Mesenchymal stem cell (in vitro differentiated cells and primary cell): ENCODE results near the gene BUD31.
A peak's percentile ranks its signal among the peaks of the same experiment; 100 is the strongest.

Experiments
- DNase-seq: peaks from one replicate; pipeline ENCODE4 v3.0.0-alpha.2; 2013
- H2AFZ ChIP-seq: one replicate; pipeline ENCODE4 v1.6.1; 2013; ENCODE audit warnings: low read depth, mild to moderate bottlenecking, control low read depth, inconsistent platforms, low read length, moderate library complexity
- H2AK5ac ChIP-seq: 2 replicates; pipeline ENCODE4 v1.6.1; 2013; ENCODE audit warnings: low read length, moderate library complexity, mild to moderate bottlenecking, inconsistent platforms; ENCODE audit not compliant: severe bottlenecking
- H2BK120ac ChIP-seq: one replicate; pipeline ENCODE4 v1.6.1; 2013; ENCODE audit warnings: low read depth, mild to moderate bottlenecking, inconsistent platforms, low read length, moderate library complexity
- H2BK12ac ChIP-seq, 2 experiments: one replicate each; pipeline ENCODE4 v1.6.1; 2013; ENCODE audit warnings: inconsistent platforms in 2 of 2, low read length in 2 of 2, mild to moderate bottlenecking in 2 of 2, moderate library complexity in 2 of 2, control low read depth in 1 of 2
- H2BK15ac ChIP-seq: one replicate; pipeline ENCODE4 v1.6.1; 2013; ENCODE audit warnings: mild to moderate bottlenecking, low read depth, inconsistent platforms; ENCODE audit not compliant: poor library complexity, severe bottlenecking
- H2BK5ac ChIP-seq: 2 replicates; pipeline ENCODE4 v1.6.1; 2013; ENCODE audit warnings: low read depth, mild to moderate bottlenecking, low read length, control low read depth, inconsistent platforms; ENCODE audit not compliant: poor library complexity, severe bottlenecking
- H3K14ac ChIP-seq, 2 experiments: one replicate each; pipeline ENCODE4 v1.6.1; 2013; ENCODE audit warnings: inconsistent platforms in 2 of 2, low read length in 2 of 2, control low read depth in 1 of 2, mild to moderate bottlenecking in 1 of 2, moderate library complexity in 1 of 2
- H3K18ac ChIP-seq, 2 experiments: one replicate each; pipeline ENCODE4 v1.6.1; 2013; ENCODE audit warnings: inconsistent platforms in 2 of 2, low read length in 2 of 2, control low read depth in 1 of 2, low read depth in 1 of 2, mild to moderate bottlenecking in 1 of 2
- H3K23ac ChIP-seq, 2 experiments: one replicate each; pipeline ENCODE4 v1.6.1; 2013; ENCODE audit warnings: inconsistent platforms in 2 of 2, low read length in 2 of 2, mild to moderate bottlenecking in 2 of 2, moderate library complexity in 2 of 2, control low read depth in 1 of 2
- H3K27ac ChIP-seq: 2 replicates; pipeline ENCODE4 v1.5.1; 2013; ENCODE audit warnings: mild to moderate bottlenecking, moderate library complexity, low read length, control low read depth, inconsistent platforms; ENCODE audit not compliant: poor library complexity, severe bottlenecking
- H3K27me3 ChIP-seq, 2 experiments: 2 replicates each; pipeline versions ENCODE4 v1.6.1 to v1.7.0; 2013; ENCODE audit warnings: low read length in 2 of 2, mild to moderate bottlenecking in 2 of 2, moderate library complexity in 2 of 2, control low read depth in 1 of 2, inconsistent platforms in 1 of 2; ENCODE audit not compliant: control insufficient read depth in 1 of 2, insufficient read depth in 1 of 2
- H3K36me3 ChIP-seq, 2 experiments: 2 replicates each; pipeline versions ENCODE4 v1.6.1 to v1.7.0; 2013; ENCODE audit warnings: low read length in 2 of 2, control low read depth in 1 of 2, inconsistent platforms in 1 of 2, low read depth in 1 of 2, mild to moderate bottlenecking in 1 of 2; ENCODE audit not compliant: insufficient read depth in 2 of 2, control insufficient read depth in 1 of 2
- H3K4ac ChIP-seq, 2 experiments: one replicate each; pipeline ENCODE4 v1.6.1; 2013; ENCODE audit warnings: inconsistent platforms in 2 of 2, low read length in 2 of 2, mild to moderate bottlenecking in 2 of 2, moderate library complexity in 2 of 2, control low read depth in 1 of 2, low read depth in 1 of 2
- H3K4me1 ChIP-seq: 2 replicates; pipeline ENCODE4 v1.6.1; 2013; ENCODE audit warnings: low read depth, low read length, control low read depth; ENCODE audit not compliant: control insufficient read depth, insufficient read depth
- H3K4me2 ChIP-seq: 2 replicates; pipeline ENCODE4 v1.6.1; 2013; ENCODE audit warnings: low read length, mild to moderate bottlenecking, inconsistent platforms; ENCODE audit not compliant: poor library complexity, severe bottlenecking
- H3K4me3 ChIP-seq, 2 experiments: 2 replicates each; pipeline versions ENCODE4 v1.5.1 to v1.7.0; 2013; ENCODE audit warnings: low read length in 2 of 2, mild to moderate bottlenecking in 2 of 2, control low read depth in 1 of 2, low read depth in 1 of 2; ENCODE audit not compliant: insufficient read depth in 1 of 2
- H3K79me1 ChIP-seq: replicated peaks from 2 replicates; pipeline ENCODE4 v1.6.1; 2013; ENCODE audit warnings: mild to moderate bottlenecking, control low read depth, low read length, inconsistent platforms; ENCODE audit not compliant: poor library complexity, severe bottlenecking
- H3K9ac ChIP-seq: 2 replicates; pipeline ENCODE4 v1.7.0; 2013; ENCODE audit warnings: mild to moderate bottlenecking, low read length, moderate library complexity
- H3K9me3 ChIP-seq: 2 replicates; pipeline ENCODE4 v1.7.0; 2013; ENCODE audit warnings: mild to moderate bottlenecking, low read length; ENCODE audit not compliant: control insufficient read depth
- H4K8ac ChIP-seq: one replicate; pipeline ENCODE4 v1.6.1; 2013; ENCODE audit warnings: inconsistent platforms, mild to moderate bottlenecking, low read length, moderate library complexity
- H4K91ac ChIP-seq: one replicate; pipeline ENCODE4 v1.6.1; 2013; ENCODE audit warnings: mild to moderate bottlenecking, low read length, inconsistent platforms
- WGBS: methylation state at CpG from one replicate; pipeline ENCODE4 v1.1.7; 2013; ENCODE audit warnings: mixed read lengths; 5-methylcytosine and 5-hydroxymethylcytosine counted together

Gene BUD31

GRCh38 chr7:99453105-99453504 is 44.3 kb downstream of the BUD31 start:
- H2BK12ac ChIP-seq = no peak overlapping the region
- H3K9me3 ChIP-seq = no peaks in the 10 kb centered on the region
- no peak overlapping the region for H2BK5ac ChIP-seq
- no peak overlapping the region for H3K9ac ChIP-seq
- H3K79me1 ChIP-seq = peaks cover 61% of the 10 kb centered on the region
- no peak overlapping the region for H2AK5ac ChIP-seq
- no peak for DNase-seq
- H3K27me3 ChIP-seq = no peaks in the 10 kb centered on the region
- no peak overlapping the region for H2BK120ac ChIP-seq
- 100% methylated on average over 11 of the region's 11 CpGs for WGBS
- H4K8ac ChIP-seq = no peak overlapping the region
- no peak overlapping the region for H2BK15ac ChIP-seq
- H3K27ac ChIP-seq = no peak overlapping the region
- H2AFZ ChIP-seq = no peak overlapping the region
- no peak overlapping the region for H3K4me2 ChIP-seq
- H3K4me3 ChIP-seq = no peak overlapping the region
- no peak overlapping the region for H4K91ac ChIP-seq
- no peak overlapping the region for H3K18ac ChIP-seq
- H3K4me1 ChIP-seq = peaks cover 5% of the 10 kb centered on the region
- no peak overlapping the region for H3K23ac ChIP-seq
- H3K14ac ChIP-seq = no peak overlapping the region
- H3K4ac ChIP-seq = no peak overlapping the region
- H3K36me3 ChIP-seq = peaks cover 98 to 99% of the 10 kb centered on the region in 2 experiments

DNA sequence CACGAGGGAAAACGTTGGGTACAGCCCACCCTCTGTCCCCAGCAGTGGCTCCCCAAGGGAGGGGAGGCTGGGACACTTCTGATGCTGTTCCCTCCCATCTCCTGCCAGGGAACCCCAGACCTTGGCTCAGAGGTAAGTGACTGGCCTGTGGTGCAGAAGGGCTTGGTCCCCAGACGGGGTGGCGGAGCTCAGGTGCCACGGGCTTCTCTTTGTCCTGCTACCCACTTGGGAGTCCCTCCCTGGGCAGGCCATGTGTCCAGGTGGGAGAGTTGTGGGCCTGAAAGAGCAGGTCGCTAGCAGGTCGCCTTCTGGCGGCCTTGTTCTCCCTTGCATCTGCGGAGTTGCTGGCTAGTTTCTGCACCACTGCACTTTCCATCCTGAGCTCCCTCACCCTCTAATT is 47.1 kb downstream of the BUD31 start:
- 87% methylated on average over 8 of the region's 9 CpGs for WGBS
- peaks cover 42% of the 10 kb centered on the region for H3K79me1 ChIP-seq
- no peak overlapping the region for H2BK15ac ChIP-seq

GRCh38 chr7:99456288-99456687 is 47.5 kb downstream of the BUD31 start:
- DNase-seq = no peak
- H3K79me1 ChIP-seq = peaks cover 39% of the 10 kb centered on the region
- H4K91ac ChIP-seq = no peak overlapping the region
- no peak overlapping the region for H2BK15ac ChIP-seq
- no peak overlapping the region for H3K27ac ChIP-seq
- H3K4me3 ChIP-seq = no peak overlapping the region
- no peaks in the 10 kb centered on the region for H3K9me3 ChIP-seq
- H2AFZ ChIP-seq = no peak overlapping the region
- no peak overlapping the region for H2AK5ac ChIP-seq
- no peak overlapping the region for H3K14ac ChIP-seq
- H3K4ac ChIP-seq = peak overlapping the region in 1 of 2 experiments; percentile 9
- no peaks in the 10 kb centered on the region for H3K27me3 ChIP-seq
- WGBS = 91% methylated on average over 13 of the region's 13 CpGs
- H2BK120ac ChIP-seq = no peak overlapping the region
- peaks cover 5% of the 10 kb centered on the region for H3K4me1 ChIP-seq
- H3K4me2 ChIP-seq = no peak overlapping the region
- H2BK12ac ChIP-seq = no peak overlapping the region
- H3K36me3 ChIP-seq = peaks cover 83 to 93% of the 10 kb centered on the region in 2 experiments
- no peak overlapping the region for H4K8ac ChIP-seq
- H2BK5ac ChIP-seq = no peak overlapping the region
- no peak overlapping the region for H3K23ac ChIP-seq
- no peak overlapping the region for H3K18ac ChIP-seq
- H3K9ac ChIP-seq = no peak overlapping the region

More for the DNA sequence above, 47.1 kb downstream of the BUD31 start:
- H3K9ac ChIP-seq = no peak overlapping the region
- H2AK5ac ChIP-seq = no peak overlapping the region
- H3K9me3 ChIP-seq = no peaks in the 10 kb centered on the region
- no peak overlapping the region for H2BK120ac ChIP-seq
- H3K27me3 ChIP-seq = no peaks in the 10 kb centered on the region
- no peak overlapping the region for H2BK5ac ChIP-seq
- no peak overlapping the region for H4K8ac ChIP-seq
- H2BK12ac ChIP-seq = no peak overlapping the region
- H3K4ac ChIP-seq = no peak overlapping the region
- no peak overlapping the region for H3K23ac ChIP-seq
- peaks cover 87 to 96% of the 10 kb centered on the region in 2 experiments for H3K36me3 ChIP-seq
- no peak overlapping the region for H3K14ac ChIP-seq
- H3K4me3 ChIP-seq = no peak overlapping the region
- H3K4me1 ChIP-seq = peaks cover 5% of the 10 kb centered on the region
- H4K91ac ChIP-seq = no peak overlapping the region
- no peak overlapping the region for H3K18ac ChIP-seq
- H3K4me2 ChIP-seq = no peak overlapping the region
- DNase-seq = no peak
- H2AFZ ChIP-seq = no peak overlapping the region
- H3K27ac ChIP-seq = no peak overlapping the region

GRCh38 chr7:99457050-99457649 is 48.4 kb downstream of the BUD31 start:
- Histone ChIP-seq H2AFZ (no peak overlapping the region), H3K23ac (no peak overlapping the region), H3K4me3 (no peak overlapping the region), H3K4me1 (peaks cover 5% of the 10 kb centered on the region), H2BK12ac (no peak overlapping the region), H3K9me3 (no peaks in the 10 kb centered on the region), H3K27me3 (no peaks in the 10 kb centered on the region), H2BK120ac (no peak overlapping the region), H3K4me2 (no peak overlapping the region), H3K4ac (no peak overlapping the region), H3K18ac (no peak overlapping the region), H2AK5ac (no peak overlapping the region), H4K91ac (no peak overlapping the region), H3K14ac (no peak overlapping the region), H3K27ac (no peak overlapping the region), H2BK15ac (no peak overlapping the region), H3K9ac (no peak overlapping the region), H3K36me3 (peaks cover 79 to 85% of the 10 kb centered on the region in 2 experiments), H3K79me1 (peaks cover 33% of the 10 kb centered on the region), H2BK5ac (no peak overlapping the region), H4K8ac (no peak overlapping the region)
- WGBS = 93% methylated on average over 6 of the region's 6 CpGs
- no peak for DNase-seq
